Gastroesophageal sphincter (tissue), 3 donors: ENCODE data around the gene JARID2.

Source experiments
- POLR2A ChIP-seq, 2 donors: fragments of 450-650 bp; IDR thresholded peaks; one replicate each; pipeline ENCODE4 v1.6.1; 2017; ENCODE audit warnings: antibody characterized with exemption in 2 of 2, mild to moderate bottlenecking in 2 of 2, moderate library complexity in 1 of 2
- POLR2AphosphoS5 ChIP-seq: sonication (generic); formaldehyde crosslinking; IDR thresholded peaks from one replicate; pipeline ENCODE4 v1.6.1; 2017; ENCODE audit warnings: antibody characterized with exemption
- TF ChIP-seq, protein P1 (sequence below), 4 experiments: fragments of 200-600 bp in 2 of 4; fragments of 450-650 bp in 2 of 4; sonication (generic) in 1 of 4; IDR thresholded peaks; one replicate each; pipeline ENCODE4 v1.5.1; 2017 to 2019; ENCODE audit warnings: antibody characterized with exemption in 4 of 4, mild to moderate bottlenecking in 2 of 4, moderate library complexity in 2 of 4

GRCh38 chr6:15317934-15318902 is 72.3 kb downstream of the JARID2 start:
- TF ChIP-seq, protein P1, sequence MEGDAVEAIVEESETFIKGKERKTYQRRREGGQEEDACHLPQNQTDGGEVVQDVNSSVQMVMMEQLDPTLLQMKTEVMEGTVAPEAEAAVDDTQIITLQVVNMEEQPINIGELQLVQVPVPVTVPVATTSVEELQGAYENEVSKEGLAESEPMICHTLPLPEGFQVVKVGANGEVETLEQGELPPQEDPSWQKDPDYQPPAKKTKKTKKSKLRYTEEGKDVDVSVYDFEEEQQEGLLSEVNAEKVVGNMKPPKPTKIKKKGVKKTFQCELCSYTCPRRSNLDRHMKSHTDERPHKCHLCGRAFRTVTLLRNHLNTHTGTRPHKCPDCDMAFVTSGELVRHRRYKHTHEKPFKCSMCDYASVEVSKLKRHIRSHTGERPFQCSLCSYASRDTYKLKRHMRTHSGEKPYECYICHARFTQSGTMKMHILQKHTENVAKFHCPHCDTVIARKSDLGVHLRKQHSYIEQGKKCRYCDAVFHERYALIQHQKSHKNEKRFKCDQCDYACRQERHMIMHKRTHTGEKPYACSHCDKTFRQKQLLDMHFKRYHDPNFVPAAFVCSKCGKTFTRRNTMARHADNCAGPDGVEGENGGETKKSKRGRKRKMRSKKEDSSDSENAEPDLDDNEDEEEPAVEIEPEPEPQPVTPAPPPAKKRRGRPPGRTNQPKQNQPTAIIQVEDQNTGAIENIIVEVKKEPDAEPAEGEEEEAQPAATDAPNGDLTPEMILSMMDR (IDR thresholded peaks at IDR 0.05) = no peak
- TF ChIP-seq POLR2A (IDR thresholded peaks at IDR 0.05) (no peak), POLR2AphosphoS5 (no peak)
